ENCODE data around the gene LARGE2.

The LARGE2 gene

GRCh38 chr11:45931739-45932138 lies 9.3 kb downstream of the LARGE2 start:
- DNase-seq = no peak

GRCh38 chr11:45932217-45932616 lies 9.8 kb downstream of the LARGE2 start:
- DNase-seq = no peak

- DNase-seq = no peak
Observed at GRCh38 chr11:45933131-45933831, 10.8 kb downstream of the LARGE2 start.

- no peak for DNase-seq
Observed at GRCh38 chr11:45933846-45934579, 11.6 kb downstream of the LARGE2 start.

- DNase-seq = no peak
Observed at GRCh38 chr11:45934580-45935318, 12.3 kb downstream of the LARGE2 start.

- no peak for DNase-seq
Observed at GRCh38 chr11:45935349-45936064, 13.1 kb downstream of the LARGE2 start.

- no peak for DNase-seq
Observed at GRCh38 chr11:45936511-45937054, 14.1 kb downstream of the LARGE2 start.

GRCh38 chr11:45937916-45938315 lies 15.5 kb downstream of the LARGE2 start:
- no peak for DNase-seq

- no peak for DNase-seq
Observed at GRCh38 chr11:45939836-45940235, 17.4 kb downstream of the LARGE2 start.

GRCh38 chr11:45941285-45941684 lies 18.8 kb downstream of the LARGE2 start:
- DNase-seq = no peak

- DNase-seq = no peak
Observed at GRCh38 chr11:45942381-45942780, 19.9 kb downstream of the LARGE2 start.

GRCh38 chr11:45945397-45945999 lies 23.0 kb downstream of the LARGE2 start:
- no peak for DNase-seq

- DNase-seq = no peak
Observed at GRCh38 chr11:45947885-45948284, 25.4 kb downstream of the LARGE2 start.

- DNase-seq = no peak
Observed at GRCh38 chr11:45948356-45948755, 25.9 kb downstream of the LARGE2 start.

- DNase-seq = no peak
Observed at GRCh38 chr11:45949992-45950407, 27.5 kb downstream of the LARGE2 start.

GRCh38 chr11:45959851-45960250 lies 37.4 kb downstream of the LARGE2 start:
- DNase-seq = no peak

- no peak for DNase-seq
Observed at GRCh38 chr11:45960387-45961095, 38.1 kb downstream of the LARGE2 start.

- DNase-seq = no peak
Observed at GRCh38 chr11:45961751-45962240, 39.3 kb downstream of the LARGE2 start.

GRCh38 chr11:45964911-45965389 lies 42.5 kb downstream of the LARGE2 start:
- DNase-seq = no peak

- DNase-seq = no peak
Observed at GRCh38 chr11:45967506-45967905, 45.0 kb downstream of the LARGE2 start.

- DNase-seq = no peak
Observed at GRCh38 chr11:45968901-45969300, 46.4 kb downstream of the LARGE2 start.

Measured in cortex of kidney (tissue), 1 donor.